Stimulated activated effector memory CD8-positive, alpha-beta T cell treated with anti-CD3 and anti-CD28 coated beads, Interleukin-12 subunit alpha, Interleukin-12 subunit beta, amount 100 ng/mL, for 72 hours (primary cell): ENCODE data around the gene CNTN1.

ENCODE experiments used
- ATAC-seq: fragments of 150-1000 bp; cut with Tn5 transposase; 2 replicates; pipeline ENCODE4 v1.10.0; 2021
- DNase-seq, 2 donors: peaks; one replicate each; pipeline ENCODE4 v3.0.0; 2021 to 2022; ENCODE audit warnings: low spot score in 2 of 2
- H3K27ac Mint-ChIP-seq: one replicate; pipeline ENCODE4 v1.8.0; 2022; ENCODE audit warnings: mild to moderate bottlenecking, mixed read lengths
- H3K36me3 Mint-ChIP-seq: one replicate; pipeline ENCODE4 v1.8.0; 2022; ENCODE audit warnings: mild to moderate bottlenecking, mixed read lengths
- H3K4me1 Mint-ChIP-seq: one replicate; pipeline ENCODE4 v1.8.0; 2022; ENCODE audit warnings: mixed read lengths
- H3K4me3 Mint-ChIP-seq: one replicate; pipeline ENCODE4 v1.8.0; 2022; ENCODE audit warnings: mild to moderate bottlenecking, mixed read lengths
- H3K9me3 Mint-ChIP-seq: one replicate; pipeline ENCODE4 v1.8.0; 2022; ENCODE audit warnings: mixed read lengths

CNTN1 gene

DNA sequence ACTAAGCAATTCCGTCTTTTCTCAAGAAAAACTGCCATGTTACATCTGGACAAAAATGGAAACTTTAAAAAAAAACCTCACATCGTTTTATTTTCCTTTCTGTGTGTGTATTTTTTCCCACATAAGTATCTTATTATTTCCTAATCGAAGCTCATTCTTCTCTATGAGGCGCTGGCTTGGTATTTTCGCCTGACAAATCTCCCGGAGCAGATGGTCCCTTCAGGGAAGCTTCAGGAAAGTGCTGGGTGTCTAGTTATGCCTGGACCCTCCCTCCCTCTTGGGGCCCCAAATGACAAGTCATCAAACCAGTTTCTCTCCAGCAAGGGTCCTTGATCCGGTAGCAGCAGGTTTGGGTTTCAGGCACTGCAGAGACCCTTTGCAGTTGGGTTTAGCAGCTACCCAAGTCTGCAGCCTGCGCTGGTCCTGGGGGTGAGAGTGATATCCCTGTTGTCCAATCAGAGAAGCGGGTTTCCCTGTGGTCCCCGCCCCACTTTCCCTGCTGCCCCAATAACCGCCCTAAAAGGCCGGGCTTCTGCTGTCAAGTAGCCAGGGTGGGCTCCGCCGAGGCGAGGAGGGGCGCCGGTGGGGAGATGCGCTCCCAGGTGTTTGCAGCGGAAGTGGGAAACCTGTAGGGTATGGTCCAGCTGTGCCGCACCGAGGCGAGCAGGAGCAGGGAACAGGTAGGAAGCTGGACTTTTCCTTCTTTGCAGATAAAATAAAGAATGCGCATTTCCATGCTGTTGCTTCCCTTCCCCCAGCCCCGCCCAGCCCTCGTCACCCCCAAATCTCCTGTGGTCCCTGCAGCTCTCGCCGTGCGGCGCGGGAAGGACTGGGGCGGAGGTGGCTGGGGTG is at the start of gene CNTN1:
TSS of gene CNTN1 (plus strand) at position 527 of the 852 bp plus-strand sequence.
- Mint-ChIP-seq H3K27ac (no peak within 1 kb of the TSS), H3K4me1 (no peaks in the 10 kb centered on the region), H3K9me3 (no peaks in the 10 kb centered on the region), H3K4me3 (no peak within 1 kb of the TSS), H3K36me3 (no peaks in the 10 kb centered on the region)
- DNase-seq, result no peak
- ATAC-seq, result no peak

DNA sequence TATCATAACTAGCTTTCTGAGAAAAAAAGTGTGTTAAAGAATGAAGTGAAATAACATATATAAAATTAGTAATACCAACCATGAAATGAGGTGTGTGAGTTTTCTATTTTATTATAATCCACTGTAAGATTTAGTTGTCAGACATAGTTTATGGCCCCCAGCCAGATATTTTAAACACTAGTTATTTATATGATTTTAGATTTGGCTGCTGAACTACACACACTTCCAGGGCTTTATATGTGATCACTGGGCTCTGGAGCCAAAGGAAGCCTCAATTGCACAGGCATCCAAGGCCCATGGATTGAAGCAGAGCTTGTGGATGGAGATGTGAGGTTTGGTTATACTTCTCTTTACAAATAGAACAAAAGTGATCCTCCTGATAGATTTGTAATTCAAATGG is 48.7 kb upstream of the CNTN1 start:
- DNase-seq, result no peak
- no peaks in the 10 kb centered on the region for H3K36me3 Mint-ChIP-seq
- no peak overlapping the region for H3K4me3 Mint-ChIP-seq
- H3K27ac Mint-ChIP-seq, result no peak overlapping the region
- H3K9me3 Mint-ChIP-seq, result peaks cover 11% of the 10 kb centered on the region
- H3K4me1 Mint-ChIP-seq, result no peaks in the 10 kb centered on the region
- no peak for ATAC-seq

DNA sequence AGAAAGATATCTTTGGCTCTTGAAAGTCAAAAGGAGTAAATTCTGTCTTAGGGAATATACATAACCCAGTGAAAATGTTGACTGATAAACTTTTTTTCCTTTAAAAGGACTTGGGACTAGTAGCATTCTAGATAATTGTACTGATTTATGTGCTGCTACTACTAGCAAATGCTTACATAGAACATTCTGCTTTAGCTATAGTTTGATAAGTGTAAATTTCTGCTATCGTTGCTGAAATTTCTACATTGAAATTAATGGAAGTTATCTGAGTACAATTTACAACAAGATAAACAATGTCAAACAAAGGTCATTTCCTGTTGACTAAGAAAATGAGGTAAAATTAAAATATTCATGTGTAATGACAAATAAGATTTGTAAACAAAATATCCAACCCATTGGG is 48.3 kb upstream of the CNTN1 start:
- H3K4me1 Mint-ChIP-seq, result no peaks in the 10 kb centered on the region
- ATAC-seq (no peak), DNase-seq (no peak)
- H3K36me3 Mint-ChIP-seq, result no peaks in the 10 kb centered on the region
- no peak overlapping the region for H3K4me3 Mint-ChIP-seq
- peaks cover 11% of the 10 kb centered on the region for H3K9me3 Mint-ChIP-seq
- H3K27ac Mint-ChIP-seq, result no peak overlapping the region

DNA sequence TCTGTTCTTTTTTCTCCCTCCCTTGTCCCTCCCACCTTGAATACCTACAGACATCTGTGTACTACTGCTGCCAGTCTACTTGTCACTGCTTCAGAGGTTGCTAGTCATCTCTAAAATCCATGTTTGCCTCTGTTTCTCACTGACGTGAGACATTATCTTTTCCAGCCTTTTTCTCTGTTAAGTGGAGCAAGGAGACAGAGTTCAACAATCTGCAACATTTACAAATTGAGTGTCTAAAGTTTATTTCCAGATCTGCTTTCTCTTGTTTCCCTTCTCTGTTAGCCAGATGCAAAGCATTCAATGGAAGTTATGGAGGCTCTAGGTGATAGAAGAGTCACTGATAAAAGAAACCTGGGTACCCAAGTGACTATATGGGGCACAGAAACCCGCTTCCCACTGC is 47.5 kb upstream of the CNTN1 start:
- DNase-seq (no peak), ATAC-seq (no peak)
- Mint-ChIP-seq H3K4me3 (no peak overlapping the region), H3K36me3 (no peaks in the 10 kb centered on the region), H3K4me1 (no peaks in the 10 kb centered on the region), H3K27ac (no peak overlapping the region), H3K9me3 (peaks cover 15% of the 10 kb centered on the region)

DNA sequence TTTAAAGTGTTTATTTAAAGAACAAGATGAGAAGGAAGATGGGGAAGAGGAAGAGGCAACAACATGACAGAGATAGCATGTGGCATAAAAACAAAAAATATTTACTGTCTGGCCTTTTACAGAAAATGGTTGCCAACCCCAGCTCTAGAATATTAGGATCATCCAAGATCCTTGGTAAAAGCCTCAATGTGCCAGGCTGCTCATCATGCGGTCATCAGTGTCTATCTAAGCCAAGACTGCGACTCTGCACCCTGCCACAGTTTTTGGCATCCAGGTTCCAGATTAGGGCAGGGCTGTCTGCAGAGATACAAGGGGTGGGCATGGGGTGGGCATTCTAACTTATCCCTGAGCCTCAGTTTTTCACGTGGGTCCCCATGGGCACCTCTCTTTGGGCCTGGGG is 46.9 kb upstream of the CNTN1 start:
- Mint-ChIP-seq H3K27ac (no peak overlapping the region), H3K9me3 (peaks cover 14% of the 10 kb centered on the region), H3K4me3 (no peak overlapping the region), H3K4me1 (no peaks in the 10 kb centered on the region), H3K36me3 (no peaks in the 10 kb centered on the region)
- ATAC-seq (no peak), DNase-seq (no peak)

DNA sequence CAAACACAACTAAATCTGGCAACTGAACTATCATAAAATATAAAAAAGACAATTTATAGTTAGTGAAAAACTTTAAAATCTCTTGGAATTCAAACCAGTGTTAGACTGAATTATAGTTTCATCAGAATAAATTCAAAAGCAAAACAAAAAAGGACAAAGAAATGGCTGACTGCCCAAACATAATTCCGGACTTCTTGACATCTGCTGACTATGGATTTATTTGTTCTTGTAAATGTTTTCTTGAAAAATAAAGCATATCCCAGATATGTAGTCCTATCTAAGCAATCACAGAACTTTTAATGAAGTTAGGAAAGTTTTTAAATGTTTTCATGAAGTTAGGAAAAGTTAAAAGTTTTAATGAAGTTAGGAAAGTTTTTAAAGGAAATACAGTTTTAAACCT is 45.8 kb upstream of the CNTN1 start:
- Mint-ChIP-seq H3K9me3 (peaks cover 11% of the 10 kb centered on the region), H3K4me1 (no peaks in the 10 kb centered on the region), H3K36me3 (no peaks in the 10 kb centered on the region), H3K4me3 (no peak overlapping the region), H3K27ac (no peak overlapping the region)
- no peak for ATAC-seq
- no peak for DNase-seq

DNA sequence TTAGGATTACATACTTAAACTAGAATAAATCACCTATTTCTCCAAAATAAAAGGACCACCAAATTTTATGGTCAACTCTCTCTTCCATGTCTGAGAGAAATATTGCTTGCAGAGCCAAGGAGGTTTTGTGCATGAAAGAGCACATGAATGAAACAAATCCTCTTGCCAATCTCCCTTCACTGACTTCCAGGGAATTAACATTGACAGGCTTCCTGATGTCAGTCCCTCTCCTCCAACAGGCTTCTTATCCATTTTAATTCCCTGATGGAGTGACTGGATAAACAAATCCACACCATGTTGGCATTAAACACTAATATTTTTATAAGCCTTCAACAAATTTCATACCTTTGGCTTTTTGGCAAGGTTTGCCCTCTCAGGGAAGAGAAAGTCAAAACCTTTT is 45.3 kb upstream of the CNTN1 start:
- DNase-seq (no peak), ATAC-seq (no peak)
- H3K4me1 Mint-ChIP-seq, result no peaks in the 10 kb centered on the region
- H3K27ac Mint-ChIP-seq, result no peak overlapping the region
- H3K4me3 Mint-ChIP-seq, result no peak overlapping the region
- H3K9me3 Mint-ChIP-seq, result peaks cover 6% of the 10 kb centered on the region
- no peaks in the 10 kb centered on the region for H3K36me3 Mint-ChIP-seq

DNA sequence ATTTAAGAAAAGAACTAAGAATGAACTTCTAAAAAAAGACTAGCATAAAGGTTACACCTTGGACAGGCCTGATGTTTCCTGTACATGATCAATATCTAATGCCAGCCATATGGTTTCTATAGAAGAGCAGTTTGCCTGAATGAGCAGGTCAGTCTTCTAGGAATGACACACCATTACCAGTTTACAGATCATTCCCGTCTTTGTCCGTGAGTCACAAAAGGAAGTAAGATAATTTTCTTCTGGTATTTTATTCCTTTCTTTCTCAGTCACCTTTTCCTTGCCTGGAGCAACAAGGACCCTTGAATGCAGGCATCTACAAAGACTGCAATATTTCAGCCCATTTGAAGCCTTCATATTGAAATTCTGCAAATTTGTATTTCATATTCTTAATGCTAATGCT is 44.6 kb upstream of the CNTN1 start:
- no peak for ATAC-seq
- peaks cover 5% of the 10 kb centered on the region for H3K9me3 Mint-ChIP-seq
- no peak overlapping the region for H3K4me3 Mint-ChIP-seq
- H3K4me1 Mint-ChIP-seq, result no peaks in the 10 kb centered on the region
- DNase-seq, result no peak
- no peaks in the 10 kb centered on the region for H3K36me3 Mint-ChIP-seq
- H3K27ac Mint-ChIP-seq, result no peak overlapping the region

DNA sequence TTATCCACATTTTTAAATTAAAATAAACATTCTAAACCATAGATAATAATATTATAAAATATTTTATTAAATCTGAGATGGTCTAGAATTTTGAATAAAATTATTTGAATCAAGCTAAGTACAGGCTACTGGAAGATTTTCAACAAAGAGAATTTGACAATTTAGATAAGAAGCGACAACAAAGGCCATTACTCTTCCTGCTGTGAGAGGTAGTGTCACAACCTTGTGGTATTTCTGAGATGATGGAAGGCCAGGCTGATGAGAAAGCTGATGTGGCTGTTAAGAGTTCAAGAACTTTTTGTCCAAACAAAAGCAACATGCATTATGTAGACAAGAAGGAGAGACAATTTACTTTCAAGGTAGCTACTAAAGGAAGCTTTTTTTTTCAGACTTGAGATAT is 43.7 kb upstream of the CNTN1 start:
- Mint-ChIP-seq H3K27ac (no peak overlapping the region), H3K4me1 (no peaks in the 10 kb centered on the region), H3K9me3 (peaks cover 5% of the 10 kb centered on the region), H3K4me3 (no peak overlapping the region), H3K36me3 (no peaks in the 10 kb centered on the region)
- DNase-seq (no peak), ATAC-seq (no peak)

DNA sequence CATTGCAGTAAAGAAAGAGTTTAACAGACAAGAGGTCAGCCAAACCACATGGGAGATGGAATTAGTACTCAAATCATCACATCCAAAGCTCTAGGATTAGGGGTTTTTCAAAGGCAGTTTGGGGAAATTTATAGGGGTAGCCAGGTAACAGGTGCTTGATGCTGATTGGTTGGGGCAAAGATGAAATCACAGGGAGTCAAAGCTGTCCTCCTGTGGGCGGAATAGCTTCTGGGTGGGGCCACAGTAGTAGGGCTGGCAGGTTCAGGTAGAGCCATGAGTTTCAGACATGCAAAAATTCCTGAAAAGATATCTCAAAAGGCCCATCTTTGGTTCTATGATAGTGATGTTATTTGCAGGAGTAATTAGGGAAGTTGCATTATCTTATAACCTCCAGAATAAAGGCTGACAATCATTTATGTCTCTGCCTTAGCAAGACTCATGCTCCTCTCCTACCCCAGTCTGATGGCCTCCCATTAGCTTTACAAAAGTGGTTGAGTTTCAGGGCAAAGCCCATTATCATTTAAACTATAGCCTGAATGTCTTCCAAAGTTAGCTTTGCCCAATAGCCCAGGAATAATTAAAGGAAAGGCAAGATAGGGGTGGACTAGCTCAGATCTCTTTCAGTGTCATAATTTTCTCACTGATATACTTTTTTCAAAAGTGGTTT is 42.1 kb upstream of the CNTN1 start:
- H3K36me3 Mint-ChIP-seq, result no peaks in the 10 kb centered on the region
- ATAC-seq, result no peak
- H3K9me3 Mint-ChIP-seq, result peaks cover 4% of the 10 kb centered on the region
- no peak overlapping the region for H3K27ac Mint-ChIP-seq
- H3K4me1 Mint-ChIP-seq, result no peaks in the 10 kb centered on the region
- no peak overlapping the region for H3K4me3 Mint-ChIP-seq
- no peak for DNase-seq

DNA sequence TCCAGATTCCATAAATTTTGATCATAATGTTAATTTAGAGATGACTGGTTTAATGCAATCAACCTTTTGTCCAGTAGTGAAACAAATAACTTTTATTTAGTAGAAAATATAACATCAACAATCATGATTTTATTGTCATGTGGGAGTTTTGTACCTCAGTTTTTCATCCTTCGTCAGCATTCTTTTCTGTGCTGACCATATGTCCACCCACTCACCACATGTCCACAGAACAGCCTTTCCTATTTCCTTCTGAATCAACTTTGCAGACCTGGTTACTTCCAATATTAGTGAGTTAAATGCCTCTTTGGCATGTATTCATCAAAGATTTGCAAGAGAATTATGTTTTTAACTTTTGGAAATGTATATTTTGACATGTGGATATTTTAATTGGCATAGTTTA is 36.8 kb upstream of the CNTN1 start:
- no peaks in the 10 kb centered on the region for H3K4me1 Mint-ChIP-seq
- no peaks in the 10 kb centered on the region for H3K9me3 Mint-ChIP-seq
- H3K36me3 Mint-ChIP-seq, result no peaks in the 10 kb centered on the region
- ATAC-seq, result no peak
- H3K4me3 Mint-ChIP-seq, result no peak overlapping the region
- DNase-seq, result no peak
- no peak overlapping the region for H3K27ac Mint-ChIP-seq

DNA sequence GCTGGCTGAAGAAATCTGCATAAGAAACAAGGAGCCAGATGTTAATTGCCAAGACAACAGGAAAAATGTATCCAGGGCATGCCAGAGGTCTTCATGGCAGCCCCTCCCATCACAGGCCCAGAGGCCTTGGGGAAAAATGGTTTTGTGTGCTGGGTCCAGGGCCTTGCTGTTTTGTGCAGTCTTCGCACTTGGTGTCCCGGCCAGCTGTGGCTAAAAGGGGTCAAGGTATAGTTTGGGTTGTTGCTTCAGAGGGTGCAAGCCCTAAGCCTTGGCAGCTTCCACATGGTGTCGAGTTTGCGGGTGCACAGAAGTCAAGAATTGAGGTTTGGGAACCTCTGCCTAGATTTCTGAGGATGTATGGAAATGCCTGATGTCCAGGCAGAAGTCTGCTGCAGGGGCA is 29.9 kb upstream of the CNTN1 start:
- H3K9me3 Mint-ChIP-seq, result peaks cover 6% of the 10 kb centered on the region
- no peak overlapping the region for H3K4me3 Mint-ChIP-seq
- H3K36me3 Mint-ChIP-seq, result no peaks in the 10 kb centered on the region
- ATAC-seq, result no peak
- H3K27ac Mint-ChIP-seq, result no peak overlapping the region
- no peak for DNase-seq
- H3K4me1 Mint-ChIP-seq, result no peaks in the 10 kb centered on the region

DNA sequence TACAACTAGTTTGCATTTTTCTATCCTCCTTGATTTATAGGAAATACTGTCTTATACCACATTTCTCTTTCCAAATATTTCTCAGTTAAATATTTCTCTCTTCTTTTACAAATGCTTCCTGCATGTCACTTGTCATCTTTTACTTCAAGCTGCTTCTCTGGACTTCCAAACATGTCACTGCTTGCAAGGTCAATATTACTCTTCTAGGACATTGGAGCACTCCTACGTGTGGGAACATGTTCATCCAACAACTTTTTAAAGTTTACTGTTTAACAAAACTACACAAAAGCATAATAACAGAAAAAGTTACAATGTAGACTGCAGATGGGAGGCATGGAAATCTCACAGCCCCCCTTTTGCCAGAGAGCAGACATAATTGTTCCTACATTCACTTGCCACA is 28.5 kb upstream of the CNTN1 start:
- Mint-ChIP-seq H3K27ac (no peak overlapping the region), H3K4me1 (no peaks in the 10 kb centered on the region), H3K36me3 (no peaks in the 10 kb centered on the region), H3K4me3 (no peak overlapping the region), H3K9me3 (peaks cover 6% of the 10 kb centered on the region)
- no peak for ATAC-seq
- no peak for DNase-seq

DNA sequence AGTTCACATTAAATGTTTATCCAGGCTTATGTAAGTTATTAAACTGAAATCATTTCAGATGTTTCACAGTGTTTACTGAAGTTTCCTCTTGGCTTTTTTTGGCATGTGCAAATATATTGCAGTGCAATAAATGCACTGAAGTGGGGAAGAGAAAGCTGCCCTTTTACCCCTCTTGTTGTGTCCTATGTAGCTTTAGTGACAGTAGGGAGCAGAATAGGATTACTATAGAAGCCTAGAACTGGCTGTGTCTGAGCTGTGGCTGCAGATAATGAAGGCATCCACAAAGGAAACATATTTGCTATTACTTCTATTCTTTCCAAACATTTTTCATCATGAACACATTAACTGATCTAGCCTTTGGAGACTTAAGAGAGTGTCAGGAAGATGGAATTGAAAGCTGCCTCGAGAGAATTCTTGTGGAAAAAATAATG is 24.1 kb upstream of the CNTN1 start:
- Mint-ChIP-seq H3K27ac (no peak overlapping the region), H3K36me3 (no peaks in the 10 kb centered on the region)

DNA sequence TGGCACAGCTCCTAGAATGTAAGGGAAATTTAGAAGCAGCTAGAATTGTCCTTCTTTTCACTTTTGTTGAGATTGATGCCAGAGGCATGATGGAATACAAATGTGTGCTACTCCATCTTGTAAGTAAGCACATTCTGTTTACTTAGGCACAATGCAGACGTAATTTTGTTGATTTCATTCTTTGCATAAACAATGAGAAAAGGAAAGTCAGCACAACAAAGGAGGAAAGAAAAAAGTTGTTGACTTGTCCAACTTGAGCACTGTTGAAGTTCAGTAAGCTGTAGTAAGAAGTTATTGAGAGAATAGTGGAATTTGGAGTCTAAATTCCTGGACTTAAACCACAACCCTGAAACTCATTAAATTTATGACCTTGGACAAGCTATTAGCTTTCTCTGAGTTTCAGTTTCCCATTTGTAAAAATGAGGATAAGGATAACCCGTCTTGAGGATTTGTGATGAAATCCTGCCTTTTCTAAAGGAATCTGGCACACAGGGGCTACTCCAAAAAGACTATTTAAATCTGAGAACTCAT is 19.4 kb upstream of the CNTN1 start:
- ATAC-seq (no peak), DNase-seq (no peak)
- Mint-ChIP-seq H3K4me3 (no peak overlapping the region), H3K4me1 (no peaks in the 10 kb centered on the region), H3K36me3 (no peaks in the 10 kb centered on the region), H3K9me3 (peaks cover 8% of the 10 kb centered on the region), H3K27ac (no peak overlapping the region)

More for the DNA sequence above, 24.1 kb upstream of the CNTN1 start:
- H3K4me3 Mint-ChIP-seq, result no peak overlapping the region
- H3K4me1 Mint-ChIP-seq, result no peaks in the 10 kb centered on the region
- peaks cover 2% of the 10 kb centered on the region for H3K9me3 Mint-ChIP-seq
- ATAC-seq, result no peak
- DNase-seq, result no peak

DNA sequence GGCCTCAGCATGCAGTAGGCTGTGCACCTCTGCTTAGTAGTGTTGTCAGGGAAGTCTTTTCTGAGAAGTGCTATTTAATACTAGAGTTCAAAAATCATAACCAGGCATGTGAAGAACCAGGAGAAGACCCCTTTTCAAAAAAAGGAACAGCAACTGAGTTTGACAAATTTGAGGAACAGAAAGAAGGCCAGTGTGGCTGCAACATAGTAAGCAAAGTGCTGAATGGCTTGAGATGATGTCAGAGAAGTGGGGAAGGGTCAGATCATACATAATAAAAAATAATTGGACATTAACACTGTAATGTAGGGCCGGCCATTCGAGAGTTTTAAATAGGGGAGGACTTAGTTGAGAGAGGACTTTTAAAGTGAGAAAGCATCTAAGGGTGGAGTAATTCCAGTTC is 11.1 kb upstream of the CNTN1 start:
- Mint-ChIP-seq H3K4me3 (no peak overlapping the region), H3K4me1 (no peaks in the 10 kb centered on the region), H3K36me3 (no peaks in the 10 kb centered on the region), H3K9me3 (peaks cover 26% of the 10 kb centered on the region), H3K27ac (no peak overlapping the region)
- DNase-seq, result no peak
- no peak for ATAC-seq
